SK-N-SH (cell line): ENCODE measurements around the gene MAGEC3. TPM values are rescaled to one million over a fixed set of nuclear protein-coding genes. Genes with fewer than 3 reads are reported as not detected.

Experiments
- CTCF ChIA-PET: fragments of 300-600, 350-600 bp; formaldehyde crosslinking; extraction: SDS; loops from one replicate; lab custom pipeline; 2021; lab: Yijun Ruan, JAX
- POLR2A ChIA-PET: fragments of 350-600 bp; sonication (Branson Sonifier 250); formaldehyde crosslinking; extraction: SDS; loops from one replicate; lab custom pipeline; 2020; ENCODE audit warnings: antibody characterized with exemption, inconsistent platforms; lab: Yijun Ruan, JAX
- DNase-seq: peaks from one replicate; pipeline ENCODE4 v3.0.0; 2012
- H2AFZ ChIP-seq: fragments of 200-600 bp; sonication (generic); 2 replicates; pipeline ENCODE4 v1.8.1; 2016; ENCODE audit warnings: antibody characterized with exemption, mild to moderate bottlenecking, low read depth
- H3F3A ChIP-seq: fragments of 200-600 bp; sonication (generic); replicated peaks from 2 replicates; pipeline ENCODE3; 2016; ENCODE audit warnings: antibody characterized with exemption, mild to moderate bottlenecking; ENCODE audit not compliant: insufficient read depth
- H3K27ac ChIP-seq, 2 experiments: fragments of 200-500 bp in 1 of 2; fragments of 200-600 bp in 1 of 2; sonication (Bioruptor generic) in 1 of 2; sonication (generic), shearing (Covaris generic) in 1 of 2; 2 replicates each; pipeline versions ENCODE4 v1.5.1 to v1.6.1; 2014 to 2016; ENCODE audit warnings: low read depth in 2 of 2, inconsistent platforms in 1 of 2, low read length in 1 of 2, mild to moderate bottlenecking in 1 of 2, mixed read lengths in 1 of 2
- H3K27me3 ChIP-seq: fragments of 200-600 bp; sonication (generic), shearing (Covaris generic); 2 replicates; pipeline ENCODE4 v1.6.1; 2016; ENCODE audit warnings: mixed run types; ENCODE audit not compliant: insufficient read depth
- H3K36me3 ChIP-seq, 2 experiments: fragments of 200-500 bp in 1 of 2; fragments of 200-600 bp in 1 of 2; sonication (Bioruptor generic) in 1 of 2; sonication (generic) in 1 of 2; replicated peaks in 1 of 2; 2 replicates each; pipeline versions ENCODE3 to v1.5.1; 2014 to 2016; ENCODE audit warnings: low read length in 1 of 2, mild to moderate bottlenecking in 1 of 2; ENCODE audit not compliant: insufficient read depth in 2 of 2, control insufficient read depth in 1 of 2
- H3K4me1 ChIP-seq, 2 experiments: fragments of 200-500 bp in 1 of 2; fragments of 200-600 bp in 1 of 2; sonication (Bioruptor generic) in 1 of 2; sonication (generic), shearing (Covaris generic) in 1 of 2; 2 replicates each; pipeline versions ENCODE4 v1.5.1 to v1.6.1; 2014 to 2016; ENCODE audit warnings: low read depth in 1 of 2, low read length in 1 of 2, mixed run types in 1 of 2; ENCODE audit not compliant: insufficient read depth in 2 of 2, control insufficient read depth in 1 of 2
- H3K4me2 ChIP-seq: fragments of 200-600 bp; sonication (generic), shearing (Covaris generic); 2 replicates; pipeline ENCODE4 v1.6.1; 2017; ENCODE audit warnings: mixed run types
- H3K4me3 ChIP-seq, 2 experiments: fragments of 200-500 bp in 1 of 2; fragments of 200-600 bp in 1 of 2; sonication (Bioruptor generic) in 1 of 2; sonication (generic), shearing (Covaris generic) in 1 of 2; 2 replicates each; pipeline versions ENCODE4 v1.5.1 to v1.8.1; 2014 to 2016; ENCODE audit warnings: low read depth in 2 of 2, inconsistent platforms in 1 of 2, low read length in 1 of 2, mild to moderate bottlenecking in 1 of 2, mixed read lengths in 1 of 2, moderate library complexity in 1 of 2
- H3K79me2 ChIP-seq: fragments of 200-600 bp; sonication (generic); 2 replicates; pipeline ENCODE4 v1.8.1; 2017; ENCODE audit warnings: mild to moderate bottlenecking; ENCODE audit not compliant: insufficient read depth
- H3K9ac ChIP-seq: fragments of 200-600 bp; sonication (generic); 2 replicates; pipeline ENCODE4 v1.6.1; 2017; ENCODE audit warnings: mixed run types
- H3K9me2 ChIP-seq: fragments of 200-600 bp; sonication (generic); 2 replicates; pipeline ENCODE4 v1.6.1; 2017; ENCODE audit warnings: mixed run types
- H3K9me3 ChIP-seq: fragments of 200-600 bp; sonication (generic); 2 replicates; pipeline ENCODE4 v1.6.1; 2017; ENCODE audit warnings: mixed run types, mild to moderate bottlenecking, moderate library complexity
- H4K20me1 ChIP-seq: fragments of 200-600 bp; sonication (generic); 2 replicates; pipeline ENCODE4 v1.6.1; 2017; ENCODE audit warnings: mild to moderate bottlenecking, mixed run types; ENCODE audit not compliant: insufficient read depth
- EZH2phosphoT487 ChIP-seq: fragments of 200-600 bp; sonication (generic); IDR thresholded peaks from 2 replicates; pipeline ENCODE4 v1.6.1; 2017; ENCODE audit warnings: low read depth, mixed run types, mild to moderate bottlenecking, antibody characterized with exemption, moderate library complexity, borderline replicate concordance
- FOSL2 ChIP-seq: IDR thresholded peaks from 2 replicates; pipeline ENCODE4 v1.4.0; 2012; ENCODE audit warnings: low read depth, mild to moderate bottlenecking, moderate library complexity, borderline replicate concordance
- FOXJ3 ChIP-seq: sonication (generic); formaldehyde crosslinking; IDR thresholded peaks from 2 replicates; pipeline ENCODE4 v1.5.1; 2020; ENCODE audit warnings: mild to moderate bottlenecking, missing genetic modification reagents
- GABPA ChIP-seq: IDR thresholded peaks from 2 replicates; pipeline ENCODE4 v1.4.0; 2012; ENCODE audit warnings: low read depth, mild to moderate bottlenecking
- GATA2 ChIP-seq: sonication (generic); formaldehyde crosslinking; IDR thresholded peaks from 2 replicates; pipeline ENCODE4 v1.5.0; 2020; ENCODE audit warnings: mild to moderate bottlenecking, missing genetic modification reagents
- JUND ChIP-seq: IDR thresholded peaks from 2 replicates; pipeline ENCODE4 v1.4.0; 2012
- MEF2A ChIP-seq: IDR thresholded peaks from 2 replicates; pipeline ENCODE4 v1.4.0; 2012; ENCODE audit warnings: low read depth, borderline replicate concordance
- MXI1 ChIP-seq: IDR thresholded peaks from 2 replicates; pipeline ENCODE4 v1.6.1; 2012; ENCODE audit warnings: mild to moderate bottlenecking, low read depth, low read length, improper control_type of control experiment
- NFIC ChIP-seq: IDR thresholded peaks from 2 replicates; pipeline ENCODE4 v1.4.0; 2012; ENCODE audit warnings: borderline replicate concordance
- NRF1 ChIP-seq: IDR thresholded peaks from 2 replicates; pipeline ENCODE4 v1.6.1; 2012; ENCODE audit warnings: low read depth, mild to moderate bottlenecking, low read length
- POLR2AphosphoS5 ChIP-seq: IDR thresholded peaks from 2 replicates; pipeline ENCODE4 v1.6.1; 2012; ENCODE audit warnings: low read depth, low read length
- RAD21 ChIP-seq: IDR thresholded peaks from 2 replicates; pipeline ENCODE4 v1.6.1; 2012; ENCODE audit warnings: mild to moderate bottlenecking, low read length
- REST ChIP-seq: IDR thresholded peaks from 2 replicates; pipeline ENCODE4 v1.6.1; 2012; ENCODE audit warnings: mild to moderate bottlenecking, low read depth, low read length, moderate library complexity
- RXRA ChIP-seq: IDR thresholded peaks from 2 replicates; pipeline ENCODE4 v1.4.0; 2012; ENCODE audit warnings: low read depth, mild to moderate bottlenecking, borderline replicate concordance
- TAF1 ChIP-seq: IDR thresholded peaks from 2 replicates; pipeline ENCODE4 v1.6.1; 2012; ENCODE audit warnings: low read depth, mild to moderate bottlenecking, low read length, moderate library complexity, borderline replicate concordance
- USF1 ChIP-seq: IDR thresholded peaks from 2 replicates; pipeline ENCODE4 v1.4.0; 2012; ENCODE audit warnings: low read depth, borderline replicate concordance
- ZBTB33 ChIP-seq: IDR thresholded peaks from 2 replicates; pipeline ENCODE4 v1.4.0; 2012; ENCODE audit warnings: low read depth, borderline replicate concordance
- WGBS: methylation state at CpG from one replicate; pipeline ENCODE4 v1.1.6; 2017; ENCODE audit warnings: low lambda C conversion rate; 5-methylcytosine and 5-hydroxymethylcytosine counted together
- polyA plus RNA-seq, 3 experiments: library from polyadenylated mRNA; depleted of rRNA; stranded (reverse); fragments of >200 nt; gene quantifications; 2 replicates each; pipeline ENCODE4 v1.2.3, GENCODE V29; 2012

The MAGEC3 gene
- polyA plus RNA-seq, 1 of the 3 experiments (the other 2 are of a cell fraction): 0.26 TPM

- Histone ChIP-seq H3K4me2 (no peak overlapping the region), H3K27ac (no peak overlapping the region), H3K36me3 (no peaks in the 10 kb centered on the region), H3K4me1 (no peaks in the 10 kb centered on the region), H3K27me3 (no peaks in the 10 kb centered on the region), H4K20me1 (no peaks in the 10 kb centered on the region), H3K9me2 (no peaks in the 10 kb centered on the region), H2AFZ (no peak overlapping the region), H3K79me2 (no peaks in the 10 kb centered on the region), H3K9me3 (no peaks in the 10 kb centered on the region), H3F3A (no peaks in the 10 kb centered on the region), H3K4me3 (no peak overlapping the region), H3K9ac (no peak overlapping the region)
- 3% methylated on average over 3 of the region's 3 CpGs for WGBS
- ChIA-PET CTCF (no interaction called here), POLR2A (no interaction called here)
- no peak for TF ChIP-seq USF1
- no peak for TF ChIP-seq GATA2 (CRISPR knock-in tag)
- TF ChIP-seq NRF1: no peak
- no peak for TF ChIP-seq POLR2AphosphoS5
- TF ChIP-seq ZBTB33: no peak
- no peak for TF ChIP-seq EZH2phosphoT487
- no peak for TF ChIP-seq RAD21
- no peak for TF ChIP-seq MXI1
- no peak for TF ChIP-seq FOXJ3
- no peak for TF ChIP-seq JUND
- no peak for TF ChIP-seq TAF1
- TF ChIP-seq NFIC: no peak
- TF ChIP-seq GABPA: no peak
- no peak for TF ChIP-seq RXRA
- TF ChIP-seq FOSL2: no peak
- TF ChIP-seq MEF2A: no peak
- no peak for TF ChIP-seq REST
- no peak for DNase-seq
Measured at GRCh38 chrX:141857479-141857878, 19.4 kb downstream of the MAGEC3 start.
